Measurements from ENCODE around the gene STX1B. TPM values are rescaled to one million over a fixed set of nuclear protein-coding genes. Genes with fewer than 3 reads are reported as not detected.

STX1B gene
- total and polyA plus RNA-seq, 4 donors, result 0.09 to 1.2 (median 0.51) TPM

GRCh38 chr16:31050280-31051030 lies 40.0 kb upstream of the STX1B start:
- Histone ChIP-seq H3K27me3 (ENCODE audit: control insufficient read depth in 4 of 4, insufficient read depth in 4 of 4, low read length in 3 of 4) (no peaks in the 10 kb centered on the region), H3K27ac (ENCODE audit: low read depth in 1 of 2, low read length in 2 of 2) (no peak overlapping the region), H3K9ac (ENCODE audit: low read depth in 1 of 2, low read length in 2 of 2) (no peak overlapping the region), H3K4me3 (ENCODE audit: low read depth in 1 of 3, low read length in 3 of 3) (no peak overlapping the region), H3K36me3 (ENCODE audit: control insufficient read depth in 4 of 4, insufficient read depth in 3 of 4, low read depth in 1 of 4, low read length in 3 of 4) (no peaks in the 10 kb centered on the region), H3K4me1 (ENCODE audit: control insufficient read depth in 4 of 4, insufficient read depth in 4 of 4, low read length in 3 of 4) (no peaks in the 10 kb centered on the region), H3K9me3 (ENCODE audit: control insufficient read depth in 4 of 4, low read length in 3 of 4) (no peaks in the 10 kb centered on the region)
- WGBS, result 68% methylated on average over 10 of the region's 10 CpGs
- no peak for DNase-seq (ENCODE audit: low spot score)
- TF ChIP-seq HNF4A (conservative IDR thresholded peaks at IDR 0.05) (no peak), NR2F2 (IDR thresholded peaks at IDR 0.05) (no peak), YY1 (IDR thresholded peaks at IDR 0.05) (no peak), RXRA (IDR thresholded peaks at IDR 0.05) (no peak), FOXA1 (IDR thresholded peaks at IDR 0.05) (no peak)

- peaks cover 0 to 6% (median 0%) of the 10 kb centered on the region in 4 donors for H3K4me1 ChIP-seq (ENCODE audit: control insufficient read depth in 4 of 4, insufficient read depth in 4 of 4, low read length in 3 of 4)
- TF ChIP-seq HNF4G (IDR thresholded peaks at IDR 0.05) (no peak), HNF4A (conservative IDR thresholded peaks at IDR 0.05) (peak; percentile 48 to 68), RAD21 (IDR thresholded peaks at IDR 0.05) (no peak)
- peaks cover 11 to 33% (median 17%) of the 10 kb centered on the region in 4 donors for H3K36me3 ChIP-seq (ENCODE audit: control insufficient read depth in 4 of 4, insufficient read depth in 3 of 4, low read depth in 1 of 4, low read length in 3 of 4)
- H3K4me3 ChIP-seq (ENCODE audit: low read depth in 1 of 3, low read length in 3 of 3), result no peak overlapping the region
- no peaks in the 10 kb centered on the region for H3K27me3 ChIP-seq (ENCODE audit: control insufficient read depth in 4 of 4, insufficient read depth in 4 of 4, low read length in 3 of 4)
- 78% methylated on average over 4 of the region's 4 CpGs for WGBS
- no peak for DNase-seq (ENCODE audit: low spot score)
- H3K9me3 ChIP-seq (ENCODE audit: control insufficient read depth in 4 of 4, low read length in 3 of 4), result no peaks in the 10 kb centered on the region
- no peak overlapping the region for H3K27ac ChIP-seq (ENCODE audit: low read depth in 1 of 2, low read length in 2 of 2)
- H3K9ac ChIP-seq (ENCODE audit: low read depth in 1 of 2, low read length in 2 of 2), result no peak overlapping the region
Observed at GRCh38 chr16:31043898-31044481, 33.6 kb upstream of the STX1B start.

- 96% methylated on average over 1 of the region's 1 CpG for WGBS
- Histone ChIP-seq H3K9me3 (ENCODE audit: control insufficient read depth in 4 of 4, low read length in 3 of 4) (no peaks in the 10 kb centered on the region), H3K4me3 (ENCODE audit: low read depth in 1 of 3, low read length in 3 of 3) (no peak overlapping the region), H3K9ac (ENCODE audit: low read depth in 1 of 2, low read length in 2 of 2) (no peak overlapping the region), H3K4me1 (ENCODE audit: control insufficient read depth in 4 of 4, insufficient read depth in 4 of 4, low read length in 3 of 4) (peaks cover 0 to 6% (median 0%) of the 10 kb centered on the region in 4 donors), H3K36me3 (ENCODE audit: control insufficient read depth in 4 of 4, insufficient read depth in 3 of 4, low read depth in 1 of 4, low read length in 3 of 4) (peaks cover 17 to 39% (median 22%) of the 10 kb centered on the region in 4 donors), H3K27ac (ENCODE audit: low read depth in 1 of 2, low read length in 2 of 2) (no peak overlapping the region), H3K27me3 (ENCODE audit: control insufficient read depth in 4 of 4, insufficient read depth in 4 of 4, low read length in 3 of 4) (no peaks in the 10 kb centered on the region)
- no peak for DNase-seq (ENCODE audit: low spot score)
- TF ChIP-seq YY1 (IDR thresholded peaks at IDR 0.05) (no peak), SP1 (IDR thresholded peaks at IDR 0.05) (no peak), GABPA (IDR thresholded peaks at IDR 0.05 in 1 of 2, conservative IDR thresholded peaks at IDR 0.05 in 1 of 2) (no peak), NR2F2 (IDR thresholded peaks at IDR 0.05) (no peak), EGR1 (IDR thresholded peaks at IDR 0.05; ENCODE audit: low read depth in 2 of 2) (no peak), HNF4A (conservative IDR thresholded peaks at IDR 0.05) (no peak), JUND (IDR thresholded peaks at IDR 0.05) (no peak), HNF4G (IDR thresholded peaks at IDR 0.05) (no peak)
Observed at GRCh38 chr16:31043352-31043751, 32.9 kb upstream of the STX1B start.

- no peak overlapping the region for H3K4me3 ChIP-seq (ENCODE audit: low read depth in 1 of 3, low read length in 3 of 3)
- no peak overlapping the region for H3K9ac ChIP-seq (ENCODE audit: low read depth in 1 of 2, low read length in 2 of 2)
- H3K9me3 ChIP-seq (ENCODE audit: control insufficient read depth in 4 of 4, low read length in 3 of 4), result no peaks in the 10 kb centered on the region
- H3K27me3 ChIP-seq (ENCODE audit: control insufficient read depth in 4 of 4, insufficient read depth in 4 of 4, low read length in 3 of 4), result no peaks in the 10 kb centered on the region
- H3K4me1 ChIP-seq (ENCODE audit: control insufficient read depth in 4 of 4, insufficient read depth in 4 of 4, low read length in 3 of 4), result peaks cover 0 to 6% (median 0%) of the 10 kb centered on the region in 4 donors
- WGBS, result 93% methylated on average over 10 of the region's 10 CpGs
- H3K27ac ChIP-seq (ENCODE audit: low read depth in 1 of 2, low read length in 2 of 2), result no peak overlapping the region
- TF ChIP-seq, protein P1, sequence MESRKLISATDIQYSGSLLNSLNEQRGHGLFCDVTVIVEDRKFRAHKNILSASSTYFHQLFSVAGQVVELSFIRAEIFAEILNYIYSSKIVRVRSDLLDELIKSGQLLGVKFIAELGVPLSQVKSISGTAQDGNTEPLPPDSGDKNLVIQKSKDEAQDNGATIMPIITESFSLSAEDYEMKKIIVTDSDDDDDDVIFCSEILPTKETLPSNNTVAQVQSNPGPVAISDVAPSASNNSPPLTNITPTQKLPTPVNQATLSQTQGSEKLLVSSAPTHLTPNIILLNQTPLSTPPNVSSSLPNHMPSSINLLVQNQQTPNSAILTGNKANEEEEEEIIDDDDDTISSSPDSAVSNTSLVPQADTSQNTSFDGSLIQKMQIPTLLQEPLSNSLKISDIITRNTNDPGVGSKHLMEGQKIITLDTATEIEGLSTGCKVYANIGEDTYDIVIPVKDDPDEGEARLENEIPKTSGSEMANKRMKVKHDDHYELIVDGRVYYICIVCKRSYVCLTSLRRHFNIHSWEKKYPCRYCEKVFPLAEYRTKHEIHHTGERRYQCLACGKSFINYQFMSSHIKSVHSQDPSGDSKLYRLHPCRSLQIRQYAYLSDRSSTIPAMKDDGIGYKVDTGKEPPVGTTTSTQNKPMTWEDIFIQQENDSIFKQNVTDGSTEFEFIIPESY (IDR thresholded peaks at IDR 0.05), result no peak
- TF ChIP-seq JUND (IDR thresholded peaks at IDR 0.05) (no peak), FOXA2 (IDR thresholded peaks at IDR 0.05) (no peak), ATF3 (IDR thresholded peaks at IDR 0.05) (no peak), GABPA (IDR thresholded peaks at IDR 0.05 in 1 of 2, conservative IDR thresholded peaks at IDR 0.05 in 1 of 2) (no peak), FOXA1 (IDR thresholded peaks at IDR 0.05) (no peak), RAD21 (IDR thresholded peaks at IDR 0.05) (no peak)
- H3K36me3 ChIP-seq (ENCODE audit: control insufficient read depth in 4 of 4, insufficient read depth in 3 of 4, low read depth in 1 of 4, low read length in 3 of 4), result peaks cover 20 to 44% (median 26%) of the 10 kb centered on the region in 4 donors
- DNase-seq (ENCODE audit: low spot score), result no peak
Observed at GRCh38 chr16:31042866-31043265, 32.4 kb upstream of the STX1B start.
